NCI-H1436 treated with DMSO at 0.1 percent for 48 hours (cell line): ENCODE measurements around the gene CD109.
"Not testable (repeated sequence)": the region's sequence is repeated elsewhere in the genome, so short reads cannot be mapped to it uniquely, and the experiment has no call there.

Experiments used
- DNase-seq: peaks from one replicate; lab custom pipeline; 2025; lab: John Stamatoyannopoulos, UW

CD109 gene

GRCh38 chr6:73695619-73696421 is at the start of gene CD109:
TSS of gene CD109 (plus strand) at chr6:73696203. CDS start at chr6:73696216, 13 bp downstream.
- no peak for DNase-seq

- DNase-seq, result no peak
Measured at GRCh38 chr6:73648166-73648565, 47.8 kb upstream of the CD109 start.

- DNase-seq, result no peak
Measured at GRCh38 chr6:73649783-73650182, 46.2 kb upstream of the CD109 start.

- no peak for DNase-seq
Measured at GRCh38 chr6:73652637-73653570, 43.1 kb upstream of the CD109 start.

- DNase-seq, result peak; percentile 52
Measured at GRCh38 chr6:73653571-73654424, 42.2 kb upstream of the CD109 start, which contains the start of gene SLC17A5. TSS of gene SLC17A5 (minus strand) at chr6:73653992. CDS start at chr6:73653886, 106 bp downstream.

GRCh38 chr6:73655341-73655917 is 40.6 kb upstream of the CD109 start:
- no peak for DNase-seq

GRCh38 chr6:73656531-73657145 is 39.4 kb upstream of the CD109 start:
- no peak for DNase-seq

- no peak for DNase-seq
Measured at GRCh38 chr6:73657201-73657600, 38.8 kb upstream of the CD109 start.

- no peak for DNase-seq
Measured at GRCh38 chr6:73664701-73665100, 31.3 kb upstream of the CD109 start.

GRCh38 chr6:73665686-73666319 is 30.2 kb upstream of the CD109 start:
- no peak for DNase-seq

- no peak for DNase-seq
Measured at GRCh38 chr6:73666393-73666792, 29.6 kb upstream of the CD109 start.

GRCh38 chr6:73667798-73668197 is 28.2 kb upstream of the CD109 start:
- DNase-seq, result no peak

- no peak for DNase-seq
Measured at GRCh38 chr6:73669005-73669404, 27.0 kb upstream of the CD109 start.

- DNase-seq, result no peak
Measured at GRCh38 chr6:73671911-73672685, 23.9 kb upstream of the CD109 start.

GRCh38 chr6:73675466-73676098 is 20.4 kb upstream of the CD109 start:
- no peak for DNase-seq

GRCh38 chr6:73679009-73679408 is 17.0 kb upstream of the CD109 start:
- DNase-seq, result no peak

- DNase-seq, result not testable (repeated sequence)
Measured at GRCh38 chr6:73679846-73680245, 16.2 kb upstream of the CD109 start.

GRCh38 chr6:73680289-73680918 is 15.6 kb upstream of the CD109 start:
- no peak for DNase-seq

- not testable (repeated sequence) for DNase-seq
Measured at GRCh38 chr6:73683574-73683973, 12.4 kb upstream of the CD109 start.
